NCI-H2029 (cell line): ENCODE measurements around the gene LONP2.
"Not testable (repeated sequence)": the region's sequence is repeated elsewhere in the genome, so short reads cannot be mapped to it uniquely, and the experiment has no call there.

Experiments
- DNase-seq: peaks from one replicate; lab custom pipeline; 2025; lab: John Stamatoyannopoulos, UW

Gene LONP2

GRCh38 chr16:48393485-48394354 lies 149.6 kb downstream of the LONP2 start:
- DNase-seq, result no peak

- DNase-seq, result no peak
Measured at GRCh38 chr16:48394355-48394703, 150.2 kb downstream of the LONP2 start.

- no peak for DNase-seq
Measured at GRCh38 chr16:48395375-48395774, 151.3 kb downstream of the LONP2 start.

GRCh38 chr16:48402547-48402946 lies 158.4 kb downstream of the LONP2 start:
- not testable (repeated sequence) for DNase-seq

GRCh38 chr16:48405153-48405552 lies 161.1 kb downstream of the LONP2 start:
- DNase-seq, result no peak

- no peak for DNase-seq
Measured at GRCh38 chr16:48405907-48406306, 161.8 kb downstream of the LONP2 start.
